GM23338 (cell line): ENCODE measurements around the gene PDCD11. TPM values are rescaled to one million over a fixed set of nuclear protein-coding genes. Genes with fewer than 3 reads are reported as not detected.

Experiments
- ATAC-seq: fragments of 200-7000 bp; cut with Tn5 transposase; 3 replicates; pipeline ENCODE4 v1.9.1; 2020
- DNase-seq: peaks from one replicate; pipeline ENCODE4 v3.0.0-alpha.2; 2015; ENCODE audit warnings: low spot score
- H2AFZ ChIP-seq: fragments of 200-600 bp; sonication (generic); 2 replicates; pipeline ENCODE4 v1.8.0; 2016; ENCODE audit warnings: antibody characterized with exemption, mild to moderate bottlenecking, moderate library complexity
- H3F3A ChIP-seq: fragments of 200-600 bp; sonication (generic); replicated peaks from 2 replicates; pipeline ENCODE4 v1.8.0; 2017; ENCODE audit warnings: antibody characterized with exemption, mixed run types, low read depth
- H3K27ac ChIP-seq: fragments of 200-600 bp; sonication (generic); 2 replicates; pipeline ENCODE4 v1.6.1; 2016; ENCODE audit warnings: low read depth
- H3K27me3 ChIP-seq: fragments of 200-600 bp; sonication (generic); 2 replicates; pipeline ENCODE4 v1.8.0; 2016; ENCODE audit warnings: mild to moderate bottlenecking, mixed run types, moderate library complexity; ENCODE audit not compliant: insufficient read depth
- H3K36me3 ChIP-seq: fragments of 200-600 bp; sonication (generic); 2 replicates; pipeline ENCODE4 v1.8.0; 2016; ENCODE audit warnings: mild to moderate bottlenecking; ENCODE audit not compliant: insufficient read depth
- H3K4me1 ChIP-seq: fragments of 200-600 bp; sonication (generic); 2 replicates; pipeline ENCODE4 v1.8.0; 2016; ENCODE audit warnings: mild to moderate bottlenecking, moderate library complexity; ENCODE audit not compliant: insufficient read depth
- H3K4me2 ChIP-seq: fragments of 200-600 bp; sonication (generic); 2 replicates; pipeline ENCODE4 v1.7.1; 2017; ENCODE audit warnings: mixed run types
- H3K4me3 ChIP-seq: fragments of 200-600 bp; sonication (generic); 2 replicates; pipeline ENCODE4 v1.6.1; 2016; ENCODE audit warnings: mixed run types
- H3K79me2 ChIP-seq: fragments of 200-600 bp; sonication (generic); replicated peaks from 2 replicates; pipeline ENCODE4 v1.8.0; 2017; ENCODE audit warnings: mild to moderate bottlenecking; ENCODE audit not compliant: insufficient read depth
- H3K9me2 ChIP-seq: fragments of 200-600 bp; sonication (generic); 2 replicates; pipeline ENCODE4 v1.8.0; 2017; ENCODE audit not compliant: insufficient read depth
- H4K20me1 ChIP-seq: fragments of 200-600 bp; sonication (generic); replicated peaks from 2 replicates; pipeline ENCODE4 v1.8.0; 2017; ENCODE audit warnings: mild to moderate bottlenecking; ENCODE audit not compliant: insufficient read depth
- H3K27ac Mint-ChIP-seq: 2 replicates; pipeline ENCODE4 v1.8.0; 2020; ENCODE audit warnings: inconsistent platforms, mild to moderate bottlenecking, moderate library complexity, mixed read lengths
- H3K27me3 Mint-ChIP-seq: 3 replicates; pipeline ENCODE4 v1.8.0; 2022; ENCODE audit warnings: low read depth, mild to moderate bottlenecking, moderate library complexity, mixed read lengths, inconsistent platforms; ENCODE audit not compliant: insufficient read depth, poor library complexity
- H3K36me3 Mint-ChIP-seq: 3 replicates; pipeline ENCODE4 v1.8.0; 2021; ENCODE audit warnings: low read depth, mild to moderate bottlenecking, inconsistent platforms, moderate library complexity, mixed read lengths
- H3K4me1 Mint-ChIP-seq: 3 replicates; pipeline ENCODE4 v1.8.0; 2020; ENCODE audit warnings: mild to moderate bottlenecking, inconsistent platforms, mixed read lengths
- H3K4me3 Mint-ChIP-seq: 3 replicates; pipeline ENCODE4 v1.8.0; 2021; ENCODE audit warnings: moderate library complexity, mild to moderate bottlenecking, inconsistent platforms, mixed read lengths
- H3K9me3 Mint-ChIP-seq: 3 replicates; pipeline ENCODE4 v1.8.0; 2020; ENCODE audit warnings: moderate library complexity, mild to moderate bottlenecking, inconsistent platforms, mixed read lengths
- CREB1 ChIP-seq: fragments of 250-450 bp; sonication (Bioruptor Pico); IDR thresholded peaks from 2 replicates; pipeline ENCODE4 v1.5.0; 2020; ENCODE audit warnings: low read depth, mild to moderate bottlenecking, moderate library complexity
- CTCF ChIP-seq, 2 experiments: fragments of 200-600 bp in 1 of 2; sonication (generic) in 1 of 2; conservative IDR thresholded peaks; 2 replicates each; pipeline versions ENCODE4 v1.5.1 to v1.6.1; 2016 to 2017; ENCODE audit warnings: antibody characterized with exemption in 2 of 2, low read depth in 2 of 2, mild to moderate bottlenecking in 2 of 2, moderate library complexity in 1 of 2
- ETS1 ChIP-seq: IDR thresholded peaks from 2 replicates; pipeline ENCODE4 v1.6.1; 2016; ENCODE audit warnings: antibody characterized with exemption
- EZH2 ChIP-seq: fragments of 200-600 bp; sonication (generic); IDR thresholded peaks from one replicate; pipeline ENCODE4 v1.8.0; 2017; ENCODE audit warnings: antibody characterized with exemption, mild to moderate bottlenecking, low read depth; ENCODE audit not compliant: unreplicated experiment
- EZH2phosphoT487 ChIP-seq: fragments of 200-600 bp; sonication (generic); IDR thresholded peaks from one replicate; pipeline ENCODE4 v1.8.1; 2018; ENCODE audit warnings: antibody characterized with exemption; ENCODE audit not compliant: unreplicated experiment
- JUNB ChIP-seq: IDR thresholded peaks from one replicate; pipeline ENCODE4 v1.6.1; 2016; ENCODE audit warnings: antibody characterized with exemption; ENCODE audit not compliant: unreplicated experiment
- NANOG ChIP-seq: IDR thresholded peaks from 2 replicates; pipeline ENCODE4 v1.6.1; 2016; ENCODE audit warnings: antibody characterized with exemption, borderline replicate concordance
- STAT1 ChIP-seq: IDR thresholded peaks from one replicate; pipeline ENCODE4 v1.6.1; 2016; ENCODE audit warnings: antibody characterized with exemption; ENCODE audit not compliant: unreplicated experiment
- ZNF331 ChIP-seq: fragments of 250-450 bp; sonication (Bioruptor Pico); IDR thresholded peaks from 2 replicates; pipeline ENCODE4 v1.5.0; 2020; ENCODE audit warnings: low read depth, mild to moderate bottlenecking, moderate library complexity
- polyA plus RNA-seq: library from polyadenylated mRNA; unstranded; fragments of >200 nt; fragmentation: Nextera tagmentation; extraction: Ambion mirVana; gene quantifications from 2 replicates; pipeline ENCODE4 v1.2.1, GENCODE V29; 2016
- total RNA-seq: library from RNA; depleted of rRNA; stranded (reverse); fragments of >200 nt; shearing (Covaris generic); gene quantifications from 2 replicates; pipeline ENCODE4 v1.2.3, GENCODE V29; 2014

Gene PDCD11
- total and polyA plus RNA-seq, 2 experiments from 2014 or later: 82.1 to 87.8 TPM

GRCh38 chr10:103490986-103491314 is 94.5 kb downstream of the PDCD11 start:
- H3K4me3 Mint-ChIP-seq: no peak overlapping the region
- H3K27me3 Mint-ChIP-seq: peaks cover 28% of the 10 kb centered on the region

GRCh38 chr10:103491729-103492364 is 95.4 kb downstream of the PDCD11 start:
- Histone ChIP-seq H2AFZ (no peak overlapping the region), H3K36me3 (no peaks in the 10 kb centered on the region), H4K20me1 (no peaks in the 10 kb centered on the region), H3K79me2 (no peaks in the 10 kb centered on the region), H3K27ac (no peak overlapping the region), H3K27me3 (peaks cover 51% of the 10 kb centered on the region), H3K4me1 (no peaks in the 10 kb centered on the region; the same call in 1 of the 2 replicates), H3K9me2 (no peaks in the 10 kb centered on the region), H3K4me2 (no peak overlapping the region), H3F3A (peaks cover 5% of the 10 kb centered on the region; the same call in 1 of the 2 replicates), H3K4me3 (no peak overlapping the region)
- Mint-ChIP-seq H3K4me3 (peak overlapping the region; percentile 80; the same call in 1 of the 3 replicates), H3K36me3 (no peaks in the 10 kb centered on the region), H3K9me3 (no peaks in the 10 kb centered on the region; the same call in 2 of the 3 replicates), H3K27me3 (peaks cover 28% of the 10 kb centered on the region), H3K27ac (no peak overlapping the region), H3K4me1 (peaks cover 18% of the 10 kb centered on the region; the same call in 2 of the 3 replicates)
- ATAC-seq: no peak
- no peak for DNase-seq
- no peak for TF ChIP-seq ZNF331 (CRISPR knock-in tag)
- TF ChIP-seq STAT1: no peak
- no peak for TF ChIP-seq ETS1
- TF ChIP-seq NANOG: no peak
- no peak for TF ChIP-seq CREB1 (CRISPR knock-in tag)
- TF ChIP-seq JUNB: no peak
- TF ChIP-seq EZH2phosphoT487: no peak
- TF ChIP-seq CTCF (conservative IDR thresholded peaks at IDR 0.05; ENCODE audit: low read depth in 2 of 2): no peak
- no peak for TF ChIP-seq EZH2

More at GRCh38 chr10:103490986-103491314, 94.5 kb downstream of the PDCD11 start:
- peaks cover 5% of the 10 kb centered on the region; the same call in 1 of the 2 replicates for H3F3A ChIP-seq
- H3K4me1 ChIP-seq: no peaks in the 10 kb centered on the region; the same call in 1 of the 2 replicates
- no peaks in the 10 kb centered on the region for H3K36me3 ChIP-seq
- no peaks in the 10 kb centered on the region for H3K79me2 ChIP-seq
- no peaks in the 10 kb centered on the region for H3K36me3 Mint-ChIP-seq
- H3K4me3 ChIP-seq: no peak overlapping the region
- no peak overlapping the region for H2AFZ ChIP-seq
- no peak overlapping the region for H3K27ac Mint-ChIP-seq
- DNase-seq (no peak), ATAC-seq (no peak)
- TF ChIP-seq EZH2 (no peak), NANOG (no peak), CTCF (conservative IDR thresholded peaks at IDR 0.05; ENCODE audit: low read depth in 2 of 2) (no peak), ETS1 (no peak), ZNF331 (CRISPR knock-in tag) (no peak)
- peaks cover 18% of the 10 kb centered on the region; the same call in 2 of the 3 replicates for H3K4me1 Mint-ChIP-seq
- no peak overlapping the region for H3K27ac ChIP-seq
- H3K9me2 ChIP-seq: no peaks in the 10 kb centered on the region
- no peak overlapping the region for H3K4me2 ChIP-seq
- no peaks in the 10 kb centered on the region; the same call in 2 of the 3 replicates for H3K9me3 Mint-ChIP-seq
- no peaks in the 10 kb centered on the region for H4K20me1 ChIP-seq
- H3K27me3 ChIP-seq: peaks cover 42% of the 10 kb centered on the region
